CD4-positive, CD25-positive, alpha-beta regulatory T cell (primary cell): ENCODE measurements around the gene TRMT10C. TPM values are rescaled to one million over a fixed set of nuclear protein-coding genes. Genes with fewer than 3 reads are reported as not detected.

Experiments
- ATAC-seq, 2 donors: fragments of 150-1000 bp; cut with Tn5 transposase; one replicate each; pipeline ENCODE4 v1.10.0; 2021; ENCODE audit warnings: low read depth in 2 of 2, moderate number of reproducible peaks in 2 of 2, moderate library complexity in 1 of 2
- DNase-seq, 3 donors: peaks; one replicate each; pipeline versions ENCODE4 v3.0.0 to v3.0.0-alpha.2; 2012 to 2022; ENCODE audit warnings: mixed read lengths in 1 of 3
- H3K27ac ChIP-seq: one replicate; pipeline ENCODE4 v1.7.0; 2013; ENCODE audit warnings: mild to moderate bottlenecking, low read length; ENCODE audit not compliant: insufficient read depth, poor library complexity, severe bottlenecking
- H3K27me3 ChIP-seq: one replicate; pipeline ENCODE4 v1.7.0; 2013; ENCODE audit warnings: low read length; ENCODE audit not compliant: control insufficient read depth, insufficient read depth
- H3K36me3 ChIP-seq: one replicate; pipeline ENCODE4 v1.7.0; 2013; ENCODE audit warnings: mild to moderate bottlenecking, low read length, moderate library complexity; ENCODE audit not compliant: control insufficient read depth, insufficient read depth
- H3K4me1 ChIP-seq: 2 replicates; pipeline ENCODE4 v1.7.0; 2013; ENCODE audit warnings: mild to moderate bottlenecking, low read length; ENCODE audit not compliant: insufficient read depth, control insufficient read depth, poor library complexity, severe bottlenecking
- H3K4me3 ChIP-seq: one replicate; pipeline ENCODE4 v1.7.0; 2013; ENCODE audit warnings: low read depth, mild to moderate bottlenecking, low read length, moderate library complexity
- H3K9me3 ChIP-seq, 2 experiments: 1 replicate in 1 of 2; 2 replicates in 1 of 2; pipeline ENCODE4 v1.7.0; 2013; ENCODE audit warnings: low read length in 2 of 2, mild to moderate bottlenecking in 1 of 2, moderate library complexity in 1 of 2; ENCODE audit not compliant: control insufficient read depth in 2 of 2
- H3K27ac Mint-ChIP-seq, 3 donors: one replicate each; pipeline ENCODE4 v1.8.0; 2020 to 2022; ENCODE audit warnings: mild to moderate bottlenecking in 3 of 3, mixed read lengths in 3 of 3, moderate library complexity in 2 of 3
- H3K27me3 Mint-ChIP-seq: one replicate; pipeline ENCODE4 v1.8.0; 2022; ENCODE audit warnings: mild to moderate bottlenecking, mixed read lengths
- H3K36me3 Mint-ChIP-seq: one replicate; pipeline ENCODE4 v1.8.0; 2020; ENCODE audit warnings: mixed read lengths
- H3K4me1 Mint-ChIP-seq, 4 donors: one replicate each; pipeline ENCODE4 v1.8.0; 2020 to 2022; ENCODE audit warnings: mixed read lengths in 4 of 4, mild to moderate bottlenecking in 1 of 4
- H3K4me3 Mint-ChIP-seq, 4 donors: one replicate each; pipeline ENCODE4 v1.8.0; 2020 to 2022; ENCODE audit warnings: mild to moderate bottlenecking in 4 of 4, mixed read lengths in 4 of 4, moderate library complexity in 3 of 4
- H3K9me3 Mint-ChIP-seq, 7 donors: one replicate each; pipeline ENCODE4 v1.8.0; 2020 to 2022; ENCODE audit warnings: mixed read lengths in 7 of 7, mild to moderate bottlenecking in 3 of 7, moderate library complexity in 2 of 7
- polyA plus RNA-seq, 4 donors: library from polyadenylated mRNA; unstranded; fragments of 300-500 nt; fragmentation: Illumina TruSeq; gene quantifications; one replicate each; pipeline ENCODE4 v1.2.3, GENCODE V29; 2021
- total RNA-seq: library from RNA; stranded (reverse); gene quantifications from one replicate; pipeline ENCODE4 v1.2.3, GENCODE V29; 2022

The TRMT10C gene
- total and polyA plus RNA-seq, 5 donors from 2014 or later: 29.4 to 47.0 (median 42.0) TPM

DNA sequence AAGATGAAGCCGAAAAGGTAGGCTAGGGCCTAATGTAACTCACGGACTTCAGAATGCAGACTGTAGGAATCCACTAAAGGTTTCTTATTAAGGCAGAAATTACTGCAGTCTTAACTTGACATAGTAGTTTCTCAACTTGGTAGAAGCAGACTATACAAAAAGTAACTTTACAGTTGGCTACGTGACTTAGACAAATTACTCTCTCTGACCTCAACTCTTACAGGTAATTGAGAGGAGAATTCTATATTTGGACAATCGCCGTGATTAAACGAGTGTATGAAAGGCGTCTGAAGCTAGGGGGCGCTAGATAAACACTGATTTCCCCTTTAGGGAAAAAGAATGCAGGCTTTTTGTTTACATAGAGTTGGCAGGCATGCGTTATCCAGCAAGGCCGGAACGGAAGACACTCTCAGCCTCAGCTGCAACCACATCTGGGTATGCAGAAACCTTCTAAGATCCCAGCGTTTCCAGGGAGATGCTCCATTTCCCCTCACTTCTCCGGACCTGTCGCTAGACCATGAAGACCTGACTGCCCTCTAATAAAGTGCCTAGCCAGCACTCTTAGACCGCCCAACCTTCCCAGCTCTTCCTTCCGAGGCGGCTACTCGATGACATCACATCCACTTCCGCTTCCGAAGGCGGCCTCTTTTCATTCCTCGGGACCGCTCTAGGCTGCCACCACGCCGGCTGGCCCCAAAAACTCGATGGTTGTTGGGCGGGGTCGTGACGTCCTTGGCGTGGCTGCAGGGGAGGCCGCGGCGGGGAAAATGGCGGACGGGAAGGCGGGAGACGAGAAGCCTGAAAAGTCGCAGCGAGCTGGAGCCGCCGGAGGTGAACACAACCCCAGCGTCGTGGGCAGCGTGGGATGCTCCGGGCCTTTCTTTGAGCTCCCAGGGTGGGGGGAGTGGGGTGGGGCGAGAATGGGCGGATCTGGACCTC is 12.1 kb downstream of the TRMT10C start, which contains the start of gene PCNP:
PCNP (plus strand) TSS at position 732 of the 939 bp plus-strand sequence; CDS start at position 768, 36 bp downstream.
- Mint-ChIP-seq H3K4me3 (peak within 1 kb of the TSS; percentile 93 to 97 (median 95)), H3K9me3 (no peaks in the 10 kb centered on the region), H3K27ac (peak within 1 kb of the TSS; percentile 99 to 100 (median 99)), H3K27me3 (no peaks in the 10 kb centered on the region), H3K4me1 (peaks cover 14 to 81% (median 52%) of the 10 kb centered on the region in 4 donors), H3K36me3 (peaks cover 8% of the 10 kb centered on the region)
- ATAC-seq: peak; percentile 84 to 90
- Histone ChIP-seq H3K9me3 (no peaks in the 10 kb centered on the region), H3K4me1 (peaks cover 50% of the 10 kb centered on the region), H3K4me3 (peak within 1 kb of the TSS; percentile 99), H3K27me3 (no peaks in the 10 kb centered on the region), H3K36me3 (peaks cover 11% of the 10 kb centered on the region), H3K27ac (peak within 1 kb of the TSS; percentile 98)
- DNase-seq: peak; percentile 99

GRCh38 chr3:101574388-101575112 is 12.9 kb downstream of the TRMT10C start:
- H3K36me3 Mint-ChIP-seq: peaks cover 8% of the 10 kb centered on the region
- H3K27me3 Mint-ChIP-seq: no peaks in the 10 kb centered on the region
- peaks cover 19 to 85% (median 59%) of the 10 kb centered on the region in 4 donors for H3K4me1 Mint-ChIP-seq
- H3K27ac Mint-ChIP-seq: peak overlapping the region; percentile 99 to 100 (median 99)
- peak overlapping the region; percentile 93 to 97 (median 95) for H3K4me3 Mint-ChIP-seq
- DNase-seq (peak in 1 of 3 donors; percentile 72), ATAC-seq (peak; percentile 38 to 42)
- no peaks in the 10 kb centered on the region for H3K27me3 ChIP-seq
- no peaks in the 10 kb centered on the region for H3K9me3 ChIP-seq
- H3K4me1 ChIP-seq: peaks cover 51% of the 10 kb centered on the region
- peak overlapping the region; percentile 99 for H3K4me3 ChIP-seq
- peaks cover 16% of the 10 kb centered on the region for H3K36me3 ChIP-seq
- H3K27ac ChIP-seq: peak overlapping the region; percentile 98
- H3K9me3 Mint-ChIP-seq: no peaks in the 10 kb centered on the region

DNA sequence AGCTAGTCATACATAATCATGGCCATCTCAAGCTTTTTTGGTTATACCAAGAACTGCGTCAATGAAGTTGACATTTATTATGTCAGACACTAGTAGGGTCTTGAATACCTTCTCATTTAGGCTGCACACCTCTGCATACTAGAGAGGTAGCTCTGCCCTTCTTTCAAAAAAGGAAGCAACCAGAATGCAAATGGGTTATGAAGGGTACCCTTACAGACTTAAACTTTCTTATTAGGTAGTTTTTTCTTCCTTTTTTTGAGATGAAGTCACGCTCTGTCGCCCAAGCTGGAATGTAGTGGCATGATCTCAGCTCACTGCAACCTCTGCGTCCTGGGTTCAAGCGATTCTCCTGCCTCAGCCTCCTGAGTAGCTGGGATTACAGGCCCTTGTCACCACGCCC is 15.6 kb downstream of the TRMT10C start:
- H3K4me3 ChIP-seq: no peak overlapping the region
- Mint-ChIP-seq H3K27ac (peak overlapping the region in 2 of 3 donors; percentile 34 to 44), H3K9me3 (no peaks in the 10 kb centered on the region), H3K36me3 (peaks cover 13% of the 10 kb centered on the region), H3K27me3 (no peaks in the 10 kb centered on the region), H3K4me3 (peak overlapping the region in 3 of 4 donors; percentile 37 to 55 (median 41)), H3K4me1 (peaks cover 24 to 84% (median 58%) of the 10 kb centered on the region in 4 donors)
- no peak overlapping the region for H3K27ac ChIP-seq
- DNase-seq (no peak), ATAC-seq (no peak)
- no peaks in the 10 kb centered on the region for H3K27me3 ChIP-seq
- H3K9me3 ChIP-seq: no peaks in the 10 kb centered on the region
- peaks cover 39% of the 10 kb centered on the region for H3K4me1 ChIP-seq
- peaks cover 27% of the 10 kb centered on the region for H3K36me3 ChIP-seq

DNA sequence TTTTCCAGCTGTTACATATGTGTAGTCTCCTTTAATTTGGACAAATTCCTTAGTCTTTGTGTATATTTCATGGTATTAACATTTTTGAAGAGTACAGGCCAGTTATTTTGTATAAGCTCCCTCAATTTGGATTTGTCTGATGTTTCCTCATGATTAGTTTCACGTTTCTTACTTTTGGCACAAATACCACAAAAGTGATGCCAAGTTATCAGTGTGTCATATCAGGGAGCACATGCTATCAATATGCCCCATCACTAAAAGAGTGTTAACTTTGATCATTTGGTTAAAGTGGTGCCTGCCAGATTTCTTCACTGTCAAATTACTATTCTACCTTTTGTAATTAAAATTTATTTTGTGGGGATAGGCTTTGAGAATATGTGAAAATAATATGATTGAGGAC is 26.9 kb downstream of the TRMT10C start:
- peaks cover 48% of the 10 kb centered on the region for H3K36me3 ChIP-seq
- H3K4me1 Mint-ChIP-seq: peaks cover 16 to 59% (median 37%) of the 10 kb centered on the region in 4 donors
- H3K27ac Mint-ChIP-seq: peak overlapping the region in 1 of 3 donors; percentile 11

DNA sequence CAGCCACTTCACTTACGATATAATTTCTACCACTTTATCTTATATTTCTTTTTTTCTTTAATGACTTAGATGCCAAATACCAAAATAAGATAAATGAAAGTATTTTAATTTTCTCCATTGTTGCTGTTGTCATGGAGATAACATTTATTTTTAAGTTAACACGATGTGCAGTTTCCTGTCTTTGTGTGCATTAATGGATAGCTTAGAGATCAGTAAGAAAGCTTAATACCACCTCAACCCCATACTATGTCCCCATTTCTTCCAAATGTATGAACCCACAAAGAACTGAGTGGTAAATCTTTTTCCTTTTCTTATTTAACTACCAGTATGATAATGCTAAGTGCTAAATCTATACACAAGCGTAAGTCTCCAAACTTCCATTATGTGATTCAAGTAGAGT is 29.4 kb downstream of the TRMT10C start:
- DNase-seq: no peak
- Histone ChIP-seq H3K9me3 (no peaks in the 10 kb centered on the region), H3K4me3 (no peak overlapping the region), H3K36me3 (peaks cover 61% of the 10 kb centered on the region), H3K27ac (peak overlapping the region; percentile 34), H3K4me1 (no peaks in the 10 kb centered on the region), H3K27me3 (no peaks in the 10 kb centered on the region)
- no peak overlapping the region for H3K4me3 Mint-ChIP-seq
- ATAC-seq: no peak
- H3K4me1 Mint-ChIP-seq: peaks cover 16 to 40% (median 29%) of the 10 kb centered on the region in 4 donors
- H3K9me3 Mint-ChIP-seq: no peaks in the 10 kb centered on the region
- H3K27me3 Mint-ChIP-seq: no peaks in the 10 kb centered on the region
- H3K36me3 Mint-ChIP-seq: peaks cover 28% of the 10 kb centered on the region
- H3K27ac Mint-ChIP-seq: peak overlapping the region in 2 of 3 donors; percentile 69 to 80

More for the DNA sequence above, 26.9 kb downstream of the TRMT10C start:
- Histone ChIP-seq H3K4me3 (no peak overlapping the region), H3K4me1 (no peaks in the 10 kb centered on the region), H3K9me3 (no peaks in the 10 kb centered on the region), H3K27ac (peak overlapping the region; percentile 19), H3K27me3 (no peaks in the 10 kb centered on the region)
- DNase-seq (no peak), ATAC-seq (no peak)
- no peaks in the 10 kb centered on the region for H3K27me3 Mint-ChIP-seq
- no peak overlapping the region for H3K4me3 Mint-ChIP-seq
- no peaks in the 10 kb centered on the region for H3K9me3 Mint-ChIP-seq
- peaks cover 41% of the 10 kb centered on the region for H3K36me3 Mint-ChIP-seq

DNA sequence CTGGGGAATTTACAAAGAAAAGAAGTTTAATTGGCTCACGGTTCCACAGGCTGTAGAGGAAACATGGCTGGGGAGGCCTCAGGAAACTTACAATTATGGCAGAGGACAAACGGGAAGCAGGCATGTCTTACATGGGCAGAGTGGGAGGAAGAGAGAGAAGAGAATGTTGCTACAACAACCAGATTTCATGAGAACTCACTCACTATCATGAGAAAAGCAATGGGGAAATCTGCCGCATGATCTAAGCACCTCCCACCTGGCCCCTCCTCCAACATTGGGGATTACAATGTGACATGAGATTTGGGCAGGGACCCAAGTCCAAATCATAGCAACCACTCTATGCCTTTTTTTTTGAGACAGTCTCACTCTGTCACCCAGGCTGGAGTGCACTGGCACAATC is 41.1 kb downstream of the TRMT10C start:
- peak overlapping the region in 1 of 3 donors; percentile 56 for H3K27ac Mint-ChIP-seq

DNA sequence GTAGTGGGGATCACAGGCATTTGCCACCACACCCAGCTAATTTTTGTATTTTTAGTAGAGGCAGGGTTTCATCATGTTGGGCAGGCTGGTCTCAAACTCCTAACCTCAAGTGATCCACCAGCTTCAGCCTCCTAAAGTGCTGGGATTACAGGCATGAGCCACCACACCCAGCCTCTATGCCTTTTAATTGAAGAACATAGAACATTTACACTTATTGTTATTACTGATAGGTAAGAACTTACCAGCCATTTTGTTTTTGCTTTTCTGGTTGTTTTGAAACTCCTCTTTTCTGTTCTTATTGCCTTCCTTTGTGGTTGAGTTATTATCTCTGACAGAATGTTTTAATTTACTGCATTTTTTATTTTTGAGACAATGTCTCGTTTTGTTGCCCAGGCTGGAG is 41.5 kb downstream of the TRMT10C start:
- Mint-ChIP-seq H3K9me3 (no peaks in the 10 kb centered on the region), H3K4me3 (no peak overlapping the region), H3K4me1 (peaks cover 0 to 7% (median 5%) of the 10 kb centered on the region in 4 donors), H3K27ac (peak overlapping the region in 1 of 3 donors; percentile 56), H3K36me3 (no peaks in the 10 kb centered on the region), H3K27me3 (no peaks in the 10 kb centered on the region)
- Histone ChIP-seq H3K27me3 (no peaks in the 10 kb centered on the region), H3K4me1 (no peaks in the 10 kb centered on the region), H3K27ac (no peak overlapping the region), H3K9me3 (no peaks in the 10 kb centered on the region), H3K36me3 (no peaks in the 10 kb centered on the region), H3K4me3 (no peak overlapping the region)
- no peak for ATAC-seq
- no peak for DNase-seq

More for the DNA sequence above, 41.1 kb downstream of the TRMT10C start:
- Histone ChIP-seq H3K9me3 (no peaks in the 10 kb centered on the region), H3K27ac (no peak overlapping the region), H3K36me3 (no peaks in the 10 kb centered on the region), H3K27me3 (no peaks in the 10 kb centered on the region), H3K4me1 (no peaks in the 10 kb centered on the region), H3K4me3 (no peak overlapping the region)
- peak overlapping the region in 1 of 4 donors; percentile 47 for H3K4me3 Mint-ChIP-seq
- no peaks in the 10 kb centered on the region for H3K27me3 Mint-ChIP-seq
- no peaks in the 10 kb centered on the region for H3K9me3 Mint-ChIP-seq
- no peaks in the 10 kb centered on the region for H3K36me3 Mint-ChIP-seq
- DNase-seq (no peak), ATAC-seq (no peak)
- peaks cover 0 to 9% (median 6%) of the 10 kb centered on the region in 4 donors for H3K4me1 Mint-ChIP-seq
